ENCODE results near the gene SEMA4B.
"Not testable (repeated sequence)": the region's sequence is repeated elsewhere in the genome, so short reads cannot be mapped to it uniquely, and the experiment has no call there.

Gene SEMA4B

GRCh38 chr15:90160781-90161727, 40.1 kb upstream of the SEMA4B start:
- Histone ChIP-seq H3K27ac (peak overlapping the region in 1 of 2 donors; percentile 34), H3K4me3 (no peak overlapping the region)
- TF ChIP-seq CTCF (IDR thresholded peaks at IDR 0.05) = no peak
- DNase-seq (ENCODE audit: low spot score) = no peak

DNA sequence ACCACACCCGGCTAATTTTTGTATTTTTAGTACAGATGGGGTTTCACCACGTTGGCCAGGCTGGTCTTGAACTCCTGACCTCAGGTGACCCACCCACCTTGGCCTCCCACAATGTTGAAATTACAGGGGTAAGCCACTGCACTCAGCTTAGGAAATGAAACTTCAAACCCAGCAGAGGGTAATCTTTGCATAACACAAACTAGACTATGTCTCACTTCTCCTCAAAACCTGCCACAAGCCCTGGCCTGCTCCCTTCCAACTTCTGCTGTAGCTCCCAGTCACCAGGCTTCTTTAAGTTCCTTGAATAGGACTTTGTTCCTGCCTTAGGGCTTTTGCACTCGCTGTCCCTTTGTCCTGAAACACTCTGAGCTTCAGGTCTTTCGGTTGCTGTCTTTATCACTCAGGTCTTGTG, 39.2 kb upstream of the SEMA4B start:
- no peak for DNase-seq (ENCODE audit: low spot score)
- no peak overlapping the region for H3K4me3 ChIP-seq
- H3K27ac ChIP-seq = no peak overlapping the region
- TF ChIP-seq CTCF (IDR thresholded peaks at IDR 0.05) = no peak

GRCh38 chr15:90162956-90163355, 38.2 kb upstream of the SEMA4B start:
- no peak for TF ChIP-seq CTCF (IDR thresholded peaks at IDR 0.05)
- DNase-seq (ENCODE audit: low spot score) = no peak
- no peak overlapping the region for H3K27ac ChIP-seq
- H3K4me3 ChIP-seq = no peak overlapping the region

- DNase-seq (ENCODE audit: low spot score); H3K27ac ChIP-seq; H3K4me3 ChIP-seq: not testable (repeated sequence)
Observed at GRCh38 chr15:90164239-90164638, 36.9 kb upstream of the SEMA4B start.

DNA sequence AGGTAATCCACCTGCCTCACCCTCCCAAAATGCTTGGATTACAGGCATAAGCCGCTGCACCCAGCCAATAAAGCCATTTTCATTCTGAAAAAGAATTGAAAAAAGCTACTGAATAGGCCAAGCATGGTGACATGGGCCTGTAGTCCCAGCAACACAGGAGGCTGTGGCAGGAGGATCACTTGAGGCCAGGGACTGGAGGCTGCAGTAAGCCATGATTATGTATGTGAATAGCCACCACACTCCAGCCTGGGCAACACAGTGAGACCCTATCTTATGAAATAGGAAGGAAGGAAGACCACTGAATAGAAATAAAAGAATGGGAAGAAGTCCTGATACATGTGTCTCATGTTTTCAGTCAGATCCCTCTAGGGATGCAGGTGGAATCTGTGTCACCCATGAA, 36.0 kb upstream of the SEMA4B start:
- no peak for DNase-seq (ENCODE audit: low spot score)
- Histone ChIP-seq H3K4me3 (no peak overlapping the region), H3K27ac (peak overlapping the region; percentile 19 to 50)
- no peak for TF ChIP-seq CTCF (IDR thresholded peaks at IDR 0.05)

GRCh38 chr15:90165659-90166489, 35.3 kb upstream of the SEMA4B start:
- peak overlapping the region; percentile 19 to 50 for H3K27ac ChIP-seq
- H3K4me3 ChIP-seq = no peak overlapping the region
- no peak for DNase-seq (ENCODE audit: low spot score)
- no peak for TF ChIP-seq CTCF (IDR thresholded peaks at IDR 0.05)

- no peak overlapping the region for H3K27ac ChIP-seq
- TF ChIP-seq CTCF (IDR thresholded peaks at IDR 0.05) = no peak
Observed at GRCh38 chr15:90167121-90167520, 34.0 kb upstream of the SEMA4B start.

More at GRCh38 chr15:90167121-90167520, 34.0 kb upstream of the SEMA4B start:
- no peak overlapping the region for H3K4me3 ChIP-seq
- no peak for DNase-seq (ENCODE audit: low spot score)
